ENCODE measurements around the gene GLB1L3.
"Not testable (repeated sequence)": the region's sequence is repeated elsewhere in the genome, so short reads cannot be mapped to it uniquely, and the experiment has no call there.

Gene GLB1L3

DNA sequence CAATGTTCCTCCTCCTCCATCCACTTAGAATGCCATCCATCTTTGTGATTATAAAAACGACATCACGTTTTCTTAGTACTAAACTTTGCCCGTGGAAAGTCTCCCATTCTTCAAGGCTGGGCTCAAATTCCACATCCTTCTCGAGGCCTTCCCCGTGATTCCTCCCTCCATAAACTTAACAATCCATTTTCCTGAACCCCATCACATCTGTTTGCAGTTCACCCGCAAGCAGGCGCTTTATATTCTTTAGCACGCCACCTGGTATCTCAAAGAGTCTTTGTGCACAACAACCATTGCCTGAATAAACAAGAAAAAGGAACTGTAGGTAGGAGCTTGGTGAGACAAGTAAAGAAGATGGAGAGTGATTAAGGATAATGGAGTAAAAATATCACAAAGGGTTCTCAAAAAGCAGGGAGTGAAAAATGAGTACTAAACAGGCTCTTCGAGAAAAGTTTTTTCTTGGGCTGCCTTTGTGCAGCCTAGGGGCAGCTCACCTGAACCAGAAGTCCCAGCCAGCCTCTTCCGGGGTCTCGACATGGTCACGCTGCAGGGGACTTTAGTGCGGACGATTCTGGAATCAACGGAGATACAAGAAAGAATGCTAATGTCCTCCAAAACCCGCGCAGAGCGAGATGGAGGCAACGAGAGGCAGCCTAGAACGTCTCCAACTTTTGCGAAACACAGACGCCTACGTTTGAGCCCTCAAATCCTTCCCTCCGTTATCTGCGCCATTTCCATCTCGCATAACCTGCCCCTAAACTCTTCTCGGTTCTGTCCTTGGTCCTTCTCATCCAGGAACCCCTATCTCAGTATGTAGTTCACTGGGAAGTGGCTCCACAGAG lies 23.6 kb upstream of the GLB1L3 start:
- DNase-seq: no peak

DNA sequence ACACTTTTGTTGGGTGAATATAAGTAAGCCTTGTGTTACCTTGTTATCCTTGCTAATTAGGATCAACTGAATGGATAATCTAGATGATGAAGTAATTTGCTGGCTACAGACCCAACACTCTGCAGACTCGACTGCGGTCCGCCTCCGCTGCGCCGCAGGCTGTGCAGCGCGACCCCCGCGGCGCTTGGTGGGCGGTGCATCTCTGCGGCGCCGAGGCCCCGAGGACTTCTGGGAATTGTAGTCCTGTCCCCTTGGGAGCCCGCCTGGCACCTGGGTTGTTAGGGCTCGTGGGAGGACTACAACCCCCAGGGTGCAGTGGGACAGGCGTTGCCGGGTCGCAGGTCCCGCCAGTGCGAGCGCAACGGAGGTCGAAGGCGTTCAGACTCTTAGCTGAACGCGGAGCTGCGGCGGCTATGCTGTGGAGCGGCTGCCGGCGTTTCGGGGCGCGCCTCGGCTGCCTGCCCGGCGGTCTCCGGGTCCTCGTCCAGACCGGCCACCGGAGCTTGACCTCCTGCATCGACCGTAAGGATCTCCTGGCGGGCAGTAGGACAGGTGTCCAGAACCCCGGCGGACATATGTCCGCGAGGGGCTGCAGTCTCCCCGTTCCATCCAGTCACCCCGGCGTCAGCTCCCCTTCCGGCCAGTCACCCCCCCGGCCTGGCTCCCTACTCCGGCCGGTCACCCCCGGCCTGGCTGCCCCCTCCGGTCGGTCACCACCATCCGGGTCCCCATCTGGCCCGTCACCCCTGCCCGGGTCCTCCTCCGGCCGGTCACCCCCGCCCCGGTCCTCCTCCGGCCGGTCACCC lies 22.8 kb upstream of the GLB1L3 start, which contains the start of the genes ACAD8 and THYN1:
Gene ACAD8, plus strand, starts transcription at position 381 of the 806 bp plus-strand sequence. Its CDS starts 33 bp downstream, at position 414.
Gene THYN1, minus strand, starts transcription at position 165 of the 806 bp plus-strand sequence. CDS start 470 bp downstream, outside the sequence.
- DNase-seq: peak; percentile 97

DNA sequence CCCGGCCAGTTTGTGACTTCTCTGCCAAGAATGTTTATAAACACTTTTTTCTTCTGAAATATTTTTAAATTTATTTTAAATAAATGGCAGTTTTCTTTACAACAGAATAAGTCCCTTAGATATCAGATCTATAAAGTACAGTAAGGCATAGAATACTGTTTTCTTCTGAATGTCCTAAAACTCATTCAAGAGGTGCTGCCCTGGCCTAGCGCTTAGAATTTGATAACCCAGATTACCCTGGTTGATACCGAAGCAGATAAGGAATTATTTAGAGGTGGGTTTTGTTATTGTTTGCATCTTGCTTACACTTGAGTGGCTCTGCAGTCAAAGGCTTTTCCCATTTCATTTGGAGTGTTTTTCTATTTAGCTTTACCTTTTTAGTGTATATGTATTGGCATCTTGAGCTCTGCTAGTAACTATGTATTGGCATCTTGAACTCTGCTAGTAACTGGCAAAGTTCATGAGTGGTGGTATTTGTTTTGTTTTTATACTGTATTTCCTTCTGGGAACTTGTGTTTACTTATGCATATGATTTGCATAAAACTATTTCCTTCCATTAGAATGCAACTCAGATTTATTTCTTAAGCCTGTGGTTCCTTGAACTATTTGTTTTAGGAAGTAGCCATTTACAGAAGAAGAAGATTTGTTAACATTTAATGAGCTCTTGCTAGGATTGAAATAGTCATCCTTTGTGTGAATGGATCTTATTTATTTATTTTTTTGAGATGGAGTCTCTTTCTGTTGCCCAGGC lies 21.6 kb upstream of the GLB1L3 start:
- DNase-seq: no peak

DNA sequence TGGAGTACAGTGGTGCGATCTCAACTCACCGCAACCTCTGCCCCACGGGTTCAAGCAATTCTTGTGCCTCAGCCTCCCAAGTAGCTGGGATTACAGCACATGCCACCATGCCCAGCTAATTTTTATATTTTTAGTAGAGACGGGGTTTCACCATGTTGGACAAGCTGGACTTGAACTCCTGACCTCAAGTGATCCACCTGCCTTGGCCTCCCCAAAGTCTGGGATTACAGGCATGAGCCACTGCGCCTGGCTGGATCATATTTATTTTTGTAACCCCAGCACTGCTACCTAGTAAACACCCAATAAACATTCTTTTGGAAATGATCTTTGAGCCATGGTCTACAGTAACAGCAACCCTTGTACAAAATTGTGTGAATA lies 21.0 kb upstream of the GLB1L3 start:
- not testable (repeated sequence) for DNase-seq

DNA sequence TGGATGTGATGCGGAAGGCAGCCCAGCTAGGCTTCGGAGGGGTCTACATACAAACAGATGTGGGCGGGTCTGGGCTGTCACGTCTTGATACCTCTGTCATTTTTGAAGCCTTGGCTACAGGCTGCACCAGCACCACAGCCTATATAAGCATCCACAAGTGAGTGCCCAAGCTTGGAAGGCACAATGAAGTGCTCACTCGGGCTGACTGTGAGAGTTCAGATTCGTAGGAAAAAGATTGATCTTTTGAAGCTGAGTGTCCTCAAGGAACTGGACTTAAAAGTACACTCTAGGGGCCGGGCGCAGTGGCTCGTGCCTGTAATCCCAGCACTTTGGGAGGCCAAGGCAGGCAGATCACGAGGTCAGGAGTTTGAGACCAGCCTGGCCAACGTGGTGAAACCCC lies 19.1 kb upstream of the GLB1L3 start:
- no peak for DNase-seq

DNA sequence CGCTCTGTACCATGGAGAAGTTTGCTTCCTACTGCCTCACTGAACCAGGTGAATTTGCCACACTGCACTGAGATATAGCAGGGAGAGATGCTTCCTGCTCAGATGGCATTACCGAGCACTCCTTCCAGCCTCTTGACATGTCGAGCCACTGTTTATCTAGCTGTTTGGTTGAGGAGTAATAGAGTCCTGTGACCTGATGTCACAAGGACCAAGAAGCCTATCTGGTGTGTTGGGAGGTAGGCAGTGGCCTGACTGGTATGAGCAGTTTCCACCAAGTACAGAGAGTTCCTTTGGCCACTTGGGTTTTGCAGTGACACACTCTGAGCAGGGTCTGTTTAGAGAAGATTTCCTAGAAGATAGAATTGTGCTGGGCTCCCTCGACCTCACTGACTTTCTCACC lies 17.6 kb upstream of the GLB1L3 start:
- no peak for DNase-seq

DNA sequence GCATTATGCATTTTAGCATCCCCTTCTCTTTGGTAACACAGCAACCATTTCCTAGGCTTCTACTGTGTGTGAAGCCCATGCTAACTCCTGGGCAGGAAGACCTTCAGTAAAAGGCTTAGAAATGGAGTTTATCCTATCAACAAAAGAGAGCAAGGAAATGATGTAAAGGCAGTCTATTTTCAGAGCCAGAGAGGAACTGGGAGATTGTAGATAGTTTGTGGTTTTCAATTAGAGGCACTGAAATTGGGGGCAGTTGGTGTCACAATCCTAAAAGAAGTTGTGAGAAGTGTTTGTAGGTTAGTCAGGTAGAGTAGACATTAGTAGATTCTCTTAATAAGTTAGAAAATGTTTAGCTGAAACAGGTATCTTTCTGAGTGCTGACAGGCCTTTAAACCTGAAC lies 15.7 kb upstream of the GLB1L3 start:
- no peak for DNase-seq

DNA sequence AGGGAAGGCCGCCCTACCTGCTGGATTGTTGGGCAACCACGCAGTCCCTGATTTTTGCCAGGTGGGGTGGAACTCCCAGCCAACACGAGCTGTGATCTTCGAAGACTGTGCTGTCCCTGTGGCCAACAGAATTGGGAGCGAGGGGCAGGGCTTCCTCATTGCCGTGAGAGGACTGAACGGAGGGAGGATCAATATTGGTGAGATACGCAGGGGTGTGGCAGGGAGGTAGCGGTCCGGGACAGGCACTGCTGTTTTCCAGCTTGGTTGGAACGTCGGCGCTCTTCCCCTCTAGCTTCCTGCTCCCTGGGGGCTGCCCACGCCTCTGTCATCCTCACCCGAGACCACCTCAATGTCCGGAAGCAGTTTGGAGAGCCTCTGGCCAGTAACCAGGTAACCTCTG lies 15.2 kb upstream of the GLB1L3 start:
- DNase-seq: no peak

DNA sequence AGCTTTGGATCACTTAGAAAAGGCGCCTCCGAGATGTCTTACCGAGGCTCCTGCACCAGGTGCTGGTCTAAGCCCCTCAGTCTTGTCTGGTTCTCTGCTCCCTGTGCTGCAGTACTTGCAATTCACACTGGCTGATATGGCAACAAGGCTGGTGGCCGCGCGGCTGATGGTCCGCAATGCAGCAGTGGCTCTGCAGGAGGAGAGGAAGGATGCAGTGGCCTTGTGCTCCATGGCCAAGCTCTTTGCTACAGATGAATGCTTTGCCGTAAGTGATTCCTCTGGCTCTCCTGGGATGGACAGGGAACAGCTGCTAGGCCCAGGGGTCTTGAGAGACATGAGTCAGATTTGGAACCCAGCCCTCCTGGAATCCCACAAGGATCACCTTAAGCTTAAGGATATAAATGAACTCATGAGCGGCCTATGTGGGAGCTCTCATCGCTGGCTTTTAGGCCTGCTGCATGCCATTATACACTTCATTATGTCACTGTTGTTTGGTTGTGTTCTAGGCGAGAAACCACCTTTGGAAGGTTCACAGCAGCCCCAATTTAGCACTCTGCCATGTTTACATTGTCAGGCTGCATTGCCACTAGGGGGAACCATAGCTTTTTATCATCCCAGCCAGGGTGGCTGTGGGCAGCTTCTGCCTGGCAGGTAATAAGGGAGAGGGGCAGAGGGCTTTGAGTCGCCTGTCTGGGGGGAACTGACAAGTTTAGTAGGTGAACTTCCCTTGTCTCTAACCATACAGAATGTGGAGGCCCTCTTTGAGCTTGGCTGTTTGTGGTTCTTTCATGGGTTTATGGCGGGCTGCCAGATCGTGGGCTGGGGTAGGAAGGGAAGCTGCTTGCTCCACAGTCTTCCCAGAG lies 14.3 kb upstream of the GLB1L3 start:
- no peak for DNase-seq

DNA sequence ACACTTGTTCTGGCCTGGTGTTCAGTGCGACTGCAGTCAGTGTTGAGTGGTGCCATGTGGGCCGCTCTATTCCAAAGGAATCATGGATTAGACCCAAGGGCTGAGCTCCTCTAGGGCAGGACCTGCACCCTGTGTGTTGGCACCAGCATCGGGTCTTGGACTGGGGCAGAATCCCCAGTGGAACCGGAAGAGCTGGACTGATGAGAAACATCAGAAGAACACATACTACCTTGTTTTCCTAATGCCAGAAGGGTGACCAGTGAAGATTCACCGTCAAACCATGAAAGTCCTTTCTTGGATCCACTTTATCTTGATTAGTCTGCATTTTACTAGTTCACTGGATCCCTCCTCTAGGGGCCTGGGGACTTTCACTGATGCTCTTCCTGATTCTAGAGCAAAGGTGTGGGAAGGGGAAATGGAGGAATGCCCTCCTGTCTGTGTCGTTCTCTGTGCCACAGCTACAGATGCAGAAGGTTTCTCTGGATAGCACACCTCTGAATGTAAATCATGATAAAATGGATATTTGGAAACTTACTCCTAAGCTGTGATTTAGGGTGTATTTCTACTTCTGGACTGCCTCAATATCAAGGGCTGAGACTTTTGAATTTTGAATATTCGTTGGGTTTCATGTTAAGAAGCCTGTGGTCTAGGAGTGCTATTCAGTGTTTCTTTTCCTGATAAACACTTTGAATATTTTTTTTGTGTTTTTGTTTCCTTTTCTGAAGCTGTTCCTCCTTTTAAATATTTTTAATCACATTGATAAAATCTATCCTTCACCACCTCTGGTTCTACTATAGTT lies 11.0 kb upstream of the GLB1L3 start:
- no peak for DNase-seq

DNA sequence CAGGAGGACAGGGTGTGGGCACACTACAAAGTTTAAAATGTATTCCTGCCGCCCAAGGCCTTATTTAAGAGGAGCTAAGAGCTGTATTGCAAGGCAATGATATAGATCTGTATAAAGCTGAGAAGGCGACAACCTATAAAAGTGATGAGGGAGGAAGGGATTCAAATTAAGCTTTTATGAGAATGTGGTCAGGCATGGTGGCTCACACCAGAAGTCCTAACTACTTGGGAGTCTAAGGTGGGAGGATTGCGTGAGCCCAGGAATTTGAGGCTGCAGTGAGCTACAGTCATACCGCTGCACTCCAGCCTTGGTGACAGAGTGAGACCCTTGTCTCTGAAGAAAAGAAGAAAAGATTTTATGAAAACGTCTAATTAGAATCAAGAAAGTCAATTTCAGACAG lies 9.7 kb upstream of the GLB1L3 start:
- DNase-seq: no peak

DNA sequence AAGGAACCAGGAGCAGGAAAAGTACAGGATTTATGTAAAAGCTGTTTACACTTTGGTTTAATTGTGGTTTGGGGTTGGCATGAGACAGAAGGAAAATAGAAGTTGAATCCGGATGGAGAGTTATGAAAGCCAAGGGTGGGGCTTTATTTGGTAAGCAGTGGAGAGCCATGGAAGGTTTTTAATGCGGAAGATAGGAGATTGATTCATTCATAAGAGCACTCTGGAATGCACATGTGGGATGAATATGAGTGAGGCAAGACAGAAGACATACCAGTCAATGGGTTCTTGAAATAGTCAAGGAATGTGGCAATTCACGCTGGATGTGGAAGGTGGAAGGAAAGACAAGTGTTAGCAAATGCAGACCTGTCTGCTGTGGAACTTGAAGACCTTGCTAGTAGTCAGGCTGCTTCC lies 9.3 kb upstream of the GLB1L3 start:
- DNase-seq: peak; percentile 67

DNA sequence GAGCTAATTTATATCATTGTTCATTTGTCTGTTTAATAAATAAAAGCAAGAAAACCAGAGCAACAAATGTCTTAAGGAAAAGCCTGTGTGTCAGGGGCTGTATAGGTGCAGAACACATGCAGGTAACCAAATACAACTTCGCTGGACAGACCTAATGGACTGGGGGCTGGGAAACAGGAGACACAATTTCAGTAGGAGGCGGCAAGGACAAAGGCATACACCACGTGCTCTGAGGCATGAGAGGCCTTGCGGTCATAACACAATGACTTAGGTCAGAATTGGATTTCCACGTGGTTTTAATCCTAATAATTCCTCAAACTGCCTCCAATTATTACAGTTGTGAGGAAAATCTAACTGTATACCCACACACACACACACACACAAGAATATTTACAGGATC lies 8.7 kb upstream of the GLB1L3 start:
- no peak for DNase-seq

DNA sequence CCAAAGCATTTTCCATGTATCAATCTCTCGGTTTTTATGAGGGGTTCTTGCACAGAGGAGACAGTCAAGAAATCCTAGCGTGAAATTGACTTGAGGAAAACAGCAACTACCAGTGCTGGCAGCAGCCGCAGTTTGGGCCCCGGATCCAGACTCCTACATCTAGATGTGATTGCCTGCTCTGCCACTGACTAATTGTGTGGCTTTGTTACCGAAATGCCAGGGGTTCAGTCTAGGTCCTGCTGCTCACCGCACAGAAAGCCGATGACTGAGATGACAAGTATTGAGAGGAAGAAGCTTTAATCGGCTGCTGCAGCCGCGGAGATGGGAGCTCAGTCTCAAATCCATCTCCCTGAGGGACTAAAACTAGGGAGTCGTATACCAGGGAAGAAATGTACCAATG lies 8.2 kb upstream of the GLB1L3 start:
- no peak for DNase-seq

DNA sequence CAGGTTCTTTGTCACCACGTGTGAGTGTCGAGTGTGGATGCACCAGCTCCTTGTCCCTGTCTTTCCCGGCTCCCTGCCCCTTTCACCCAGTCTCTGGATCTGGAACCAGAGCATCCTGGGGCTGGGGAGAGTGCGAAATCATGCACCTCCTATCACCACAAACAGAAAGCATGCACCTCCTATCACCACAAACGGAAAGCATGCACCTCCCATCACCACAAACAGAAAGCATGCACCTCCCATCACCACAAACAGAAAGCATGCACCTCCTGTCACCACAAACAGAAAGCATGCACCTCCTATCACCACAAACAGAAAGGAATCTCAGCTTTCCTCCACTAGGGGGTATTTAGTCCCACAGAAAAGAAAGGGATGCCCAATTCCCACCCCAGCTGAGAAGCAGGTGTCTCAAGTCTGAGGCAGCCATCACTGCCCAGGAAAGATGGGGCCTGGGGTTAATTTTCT lies 5.9 kb upstream of the GLB1L3 start:
- DNase-seq: no peak

DNA sequence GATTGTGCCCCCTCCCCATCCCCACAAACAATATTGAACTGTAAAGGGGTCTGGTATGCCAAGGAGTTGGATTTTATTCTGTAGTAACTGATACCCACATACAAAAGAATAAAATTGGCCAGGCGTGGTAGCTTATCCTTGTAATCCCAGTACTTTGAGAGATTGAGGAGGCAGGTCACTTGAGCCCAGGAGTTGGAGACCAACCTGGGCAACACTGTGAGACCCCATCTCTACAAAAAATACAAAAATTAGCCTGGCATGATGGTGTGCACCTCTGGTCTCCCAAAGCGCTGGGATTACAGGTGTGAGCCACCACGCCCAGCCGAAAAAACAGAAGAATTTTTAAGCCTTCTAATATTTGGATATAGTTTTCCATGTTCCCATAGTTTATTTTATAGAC lies 4.2 kb upstream of the GLB1L3 start:
- no peak for DNase-seq

DNA sequence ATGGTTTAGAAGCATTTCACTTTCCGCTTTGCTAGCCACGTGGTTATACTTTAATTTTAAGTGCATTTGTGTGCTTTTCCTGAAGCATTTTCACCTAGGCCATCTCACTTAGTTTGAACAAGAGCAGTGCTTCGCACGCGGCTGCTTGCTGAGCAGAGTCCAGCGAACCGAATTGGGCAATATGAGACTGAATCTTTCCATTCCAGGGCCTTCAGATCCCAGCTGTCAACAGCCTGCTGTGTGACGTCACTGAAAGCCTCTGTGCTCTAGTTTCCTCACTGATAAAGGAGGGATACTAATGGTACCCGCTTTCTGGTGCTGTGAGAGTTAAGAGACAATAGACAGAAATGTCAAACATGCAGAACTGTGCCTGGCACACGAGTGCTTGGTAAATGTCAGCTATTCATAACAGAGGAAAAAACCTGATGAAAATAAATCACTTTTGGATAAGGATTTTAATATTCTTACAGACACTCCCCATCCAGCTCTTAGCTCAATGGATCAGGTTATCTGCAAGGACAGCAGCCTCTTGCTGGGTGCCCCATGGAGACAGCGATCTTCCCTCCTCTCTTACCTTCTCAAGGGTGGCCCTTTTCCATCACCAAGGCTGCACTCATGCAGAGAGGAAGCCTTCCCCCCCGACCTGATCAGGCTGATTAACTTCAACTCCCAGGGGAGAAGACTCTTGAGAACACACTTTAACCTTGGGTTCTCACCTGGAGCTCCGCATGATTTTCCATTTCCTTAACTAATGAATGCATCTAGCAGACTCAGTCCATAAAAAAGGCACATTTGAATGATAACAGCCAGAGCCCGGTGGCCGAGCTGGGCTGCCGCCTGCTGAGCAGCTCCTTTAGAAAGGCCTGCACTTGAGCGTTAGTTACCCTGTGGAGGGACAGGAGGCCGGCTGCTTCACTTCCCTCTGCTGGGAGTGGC lies 3.5 kb upstream of the GLB1L3 start:
- DNase-seq: no peak

DNA sequence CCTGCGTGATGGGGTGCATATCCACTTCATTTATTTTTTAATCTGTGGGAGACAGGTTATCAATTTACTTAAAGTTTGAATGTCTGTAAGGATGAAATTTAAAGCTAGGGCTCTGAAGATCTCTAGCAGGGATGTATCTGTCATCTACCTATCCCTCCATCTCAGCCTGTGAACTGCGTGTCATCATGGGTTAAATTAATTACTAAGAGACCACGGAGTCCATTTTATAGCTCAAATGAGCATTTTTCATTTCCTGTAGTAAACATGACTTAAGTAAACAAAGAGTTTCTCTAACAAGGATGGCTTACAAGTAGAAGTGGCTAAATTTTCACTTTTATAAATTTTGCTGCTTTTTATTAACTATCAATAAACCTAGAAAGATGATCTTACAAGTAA lies 2.9 kb upstream of the GLB1L3 start:
- no peak for DNase-seq

DNA sequence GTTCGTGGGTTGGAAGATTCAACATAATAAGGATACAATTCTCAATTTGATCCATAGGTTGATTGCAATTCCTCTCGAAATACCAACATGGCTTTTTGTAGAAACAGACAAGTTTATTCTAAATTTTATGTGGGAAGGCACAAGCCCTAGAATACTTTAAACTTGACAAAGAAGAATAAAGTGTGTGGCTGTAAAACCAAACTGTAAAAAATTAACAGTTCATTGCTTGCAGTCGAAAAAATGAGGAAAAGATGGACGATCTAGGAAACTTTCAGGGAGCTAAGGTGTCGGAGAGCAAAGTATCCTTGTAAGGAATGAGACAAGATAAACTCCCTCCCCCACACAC lies 1.0 kb upstream of the GLB1L3 start:
- no peak for DNase-seq

All from EL (cell line).